Measurements from ENCODE around the gene STEAP1B. TPM values are rescaled to one million over a fixed set of nuclear protein-coding genes. Genes with fewer than 3 reads are reported as not detected.
"Not testable (repeated sequence)": the region's sequence is repeated elsewhere in the genome, so short reads cannot be mapped to it uniquely, and the experiment has no call there.

STEAP1B gene
- 4.7 TPM for total RNA-seq

DNA sequence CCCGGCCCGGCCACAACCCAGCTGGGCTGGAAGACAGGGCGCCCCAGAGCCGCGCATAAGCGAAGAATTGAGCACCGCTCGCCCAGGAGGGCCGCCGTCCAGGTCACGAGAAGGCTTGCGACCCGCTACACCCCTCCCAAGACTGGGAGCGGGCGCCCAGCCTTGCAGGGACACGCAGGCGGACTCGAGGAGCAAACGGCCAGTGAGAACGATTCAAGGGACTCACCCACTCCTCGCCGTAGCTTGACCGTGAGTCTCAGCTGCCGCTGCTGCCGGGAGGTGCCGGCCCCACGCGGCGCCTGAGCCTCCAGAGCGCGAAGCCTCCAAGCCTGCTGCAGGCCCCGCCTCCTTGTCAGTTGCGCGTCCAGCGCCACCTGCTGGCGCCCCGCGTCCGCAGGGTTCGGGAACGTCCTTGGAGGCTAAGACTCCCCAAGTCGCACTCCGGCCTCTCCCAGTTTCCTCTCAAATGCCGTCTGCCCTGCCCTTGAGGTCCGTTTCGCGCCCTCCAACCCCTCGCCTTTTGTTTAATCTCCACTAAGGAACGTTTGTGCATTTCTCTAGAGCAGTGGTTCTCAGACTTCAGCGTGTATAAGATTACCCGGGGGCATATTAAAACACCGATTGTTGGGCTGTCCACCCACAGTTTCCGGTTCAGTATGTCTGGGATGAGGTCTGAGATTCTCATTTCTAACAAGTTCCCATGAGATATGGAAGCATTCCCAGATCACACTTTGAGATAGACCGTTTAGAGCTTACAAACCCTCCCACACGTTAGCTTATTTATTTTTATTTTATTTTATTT lies at the start of gene STEAP1B:
STEAP1B (minus strand) TSS at position 301 of the 802 bp plus-strand sequence. CDS start 5,333 bp downstream, outside the sequence.
- Histone ChIP-seq H3K9ac (ENCODE audit: low read depth in 1 of 3, low read length in 3 of 3) (peak within 1 kb of the TSS in 1 of 3 donors; percentile 45), H3K4me3 (ENCODE audit: low read length in 3 of 3) (peak within 1 kb of the TSS; percentile 51 to 65 (median 60))
- H3K27me3 ChIP-seq (ENCODE audit: control insufficient read depth in 3 of 3, insufficient read depth in 3 of 3, low read length in 3 of 3); H3K9me3 ChIP-seq (ENCODE audit: control insufficient read depth in 3 of 3, low read length in 3 of 3); H3K36me3 ChIP-seq (ENCODE audit: control insufficient read depth in 3 of 3, insufficient read depth in 3 of 3, low read length in 3 of 3); H3K4me1 ChIP-seq (ENCODE audit: control insufficient read depth in 3 of 3, insufficient read depth in 3 of 3, low read length in 3 of 3); H3K27ac ChIP-seq (ENCODE audit: low read depth, low read length): not testable (repeated sequence)

DNA sequence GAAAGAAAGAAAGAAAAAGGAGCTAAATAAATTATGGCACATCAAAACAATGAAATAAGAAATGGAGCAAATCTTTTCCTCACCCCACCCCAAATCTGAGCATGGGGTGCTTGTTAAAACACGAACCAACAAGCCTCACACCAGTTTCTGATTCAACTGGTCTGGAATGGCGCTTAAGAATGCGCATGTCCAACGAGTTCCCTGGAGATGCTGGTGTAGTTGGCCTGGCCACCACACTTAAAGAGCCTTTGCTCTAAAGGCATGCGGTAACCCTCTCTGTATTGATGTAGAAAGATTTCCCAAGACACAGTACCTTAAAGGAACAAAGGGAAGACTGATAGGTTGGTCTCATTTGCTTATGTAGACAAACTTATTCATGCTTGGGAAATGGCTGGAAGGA lies 49.1 kb upstream of the STEAP1B start:
- H3K36me3 ChIP-seq (ENCODE audit: control insufficient read depth in 3 of 3, insufficient read depth in 3 of 3, low read length in 3 of 3) = no peaks in the 10 kb centered on the region
- H3K9me3 ChIP-seq (ENCODE audit: control insufficient read depth in 3 of 3, low read length in 3 of 3) = no peaks in the 10 kb centered on the region
- H3K27me3 ChIP-seq (ENCODE audit: control insufficient read depth in 3 of 3, insufficient read depth in 3 of 3, low read length in 3 of 3) = peaks cover 24 to 42% (median 30%) of the 10 kb centered on the region in 3 donors
- no peak overlapping the region for H3K4me3 ChIP-seq (ENCODE audit: low read length in 3 of 3)
- no peak overlapping the region for H3K9ac ChIP-seq (ENCODE audit: low read depth in 1 of 3, low read length in 3 of 3)
- H3K27ac ChIP-seq (ENCODE audit: low read depth, low read length) = no peak overlapping the region
- peaks cover 0 to 8% (median 6%) of the 10 kb centered on the region in 3 donors for H3K4me1 ChIP-seq (ENCODE audit: control insufficient read depth in 3 of 3, insufficient read depth in 3 of 3, low read length in 3 of 3)

DNA sequence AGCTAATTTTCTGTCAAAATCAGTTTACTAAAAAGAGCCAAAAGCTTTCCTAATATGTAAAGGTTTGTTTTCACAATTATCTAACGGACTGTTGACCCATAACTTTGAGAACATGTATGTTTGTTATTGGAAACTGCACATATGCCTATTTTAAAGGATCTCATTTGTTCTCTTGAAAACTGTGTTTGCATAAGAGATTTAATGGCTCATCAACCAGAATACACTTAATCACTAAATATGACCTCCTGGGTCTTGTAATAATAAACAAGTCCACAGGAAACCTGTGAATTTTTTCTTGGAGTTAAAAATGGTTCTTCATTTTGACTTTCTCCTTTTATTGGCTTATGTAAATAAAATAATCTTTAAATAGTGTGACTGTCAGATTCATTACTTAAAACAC lies 48.3 kb upstream of the STEAP1B start:
- H3K27ac ChIP-seq (ENCODE audit: low read depth, low read length) = no peak overlapping the region
- no peak overlapping the region for H3K4me3 ChIP-seq (ENCODE audit: low read length in 3 of 3)
- peaks cover 0 to 8% (median 6%) of the 10 kb centered on the region in 3 donors for H3K4me1 ChIP-seq (ENCODE audit: control insufficient read depth in 3 of 3, insufficient read depth in 3 of 3, low read length in 3 of 3)
- H3K9me3 ChIP-seq (ENCODE audit: control insufficient read depth in 3 of 3, low read length in 3 of 3) = no peaks in the 10 kb centered on the region
- no peak overlapping the region for H3K9ac ChIP-seq (ENCODE audit: low read depth in 1 of 3, low read length in 3 of 3)
- no peaks in the 10 kb centered on the region for H3K36me3 ChIP-seq (ENCODE audit: control insufficient read depth in 3 of 3, insufficient read depth in 3 of 3, low read length in 3 of 3)
- peaks cover 24 to 38% (median 30%) of the 10 kb centered on the region in 3 donors for H3K27me3 ChIP-seq (ENCODE audit: control insufficient read depth in 3 of 3, insufficient read depth in 3 of 3, low read length in 3 of 3)

DNA sequence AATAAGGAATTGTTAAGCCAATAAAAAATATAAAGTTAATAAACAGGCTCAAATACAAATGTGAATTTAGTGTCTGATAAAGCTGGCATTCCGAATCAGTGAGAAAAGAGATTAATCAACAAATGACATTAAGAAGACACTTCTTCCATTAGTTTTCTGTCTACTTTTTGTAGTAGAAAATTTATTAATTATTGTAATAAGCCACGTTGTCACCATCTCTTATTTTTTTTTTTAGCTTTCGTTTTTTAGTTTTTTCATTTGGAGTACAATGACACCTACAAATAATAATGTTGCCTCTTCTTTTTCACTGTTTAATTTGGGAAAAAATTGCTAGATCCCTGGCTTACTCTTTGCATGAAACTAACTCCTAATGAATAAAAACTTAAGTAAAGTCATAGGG lies 46.8 kb upstream of the STEAP1B start:
- Histone ChIP-seq H3K27ac (ENCODE audit: low read depth, low read length) (no peak overlapping the region), H3K9me3 (ENCODE audit: control insufficient read depth in 3 of 3, low read length in 3 of 3) (no peaks in the 10 kb centered on the region), H3K4me1 (ENCODE audit: control insufficient read depth in 3 of 3, insufficient read depth in 3 of 3, low read length in 3 of 3) (peaks cover 0 to 8% (median 6%) of the 10 kb centered on the region in 3 donors), H3K27me3 (ENCODE audit: control insufficient read depth in 3 of 3, insufficient read depth in 3 of 3, low read length in 3 of 3) (peaks cover 20 to 29% (median 26%) of the 10 kb centered on the region in 3 donors), H3K4me3 (ENCODE audit: low read length in 3 of 3) (no peak overlapping the region), H3K36me3 (ENCODE audit: control insufficient read depth in 3 of 3, insufficient read depth in 3 of 3, low read length in 3 of 3) (no peaks in the 10 kb centered on the region), H3K9ac (ENCODE audit: low read depth in 1 of 3, low read length in 3 of 3) (no peak overlapping the region)

DNA sequence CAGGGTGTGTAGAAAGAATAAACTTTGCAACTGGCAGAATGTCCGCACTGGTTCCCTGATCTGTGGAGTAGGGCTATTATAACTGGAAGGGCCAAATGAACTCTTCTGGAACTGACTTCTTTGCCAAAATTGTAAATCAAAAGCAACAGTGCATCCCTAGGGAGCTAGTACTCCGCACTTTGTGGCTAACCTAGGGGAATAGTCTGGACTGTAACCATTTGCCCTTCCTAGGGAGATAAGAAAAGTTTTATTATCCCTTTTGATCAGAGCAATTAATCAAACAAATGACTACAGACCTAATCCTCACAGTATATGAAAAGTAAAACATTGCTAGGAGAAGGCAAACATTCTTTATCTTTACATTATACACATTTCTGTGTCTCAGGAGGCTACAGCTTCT lies 45.5 kb upstream of the STEAP1B start:
- no peaks in the 10 kb centered on the region for H3K9me3 ChIP-seq (ENCODE audit: control insufficient read depth in 3 of 3, low read length in 3 of 3)
- no peak overlapping the region for H3K4me3 ChIP-seq (ENCODE audit: low read length in 3 of 3)
- H3K27ac ChIP-seq (ENCODE audit: low read depth, low read length) = no peak overlapping the region
- peaks cover 17 to 22% (median 19%) of the 10 kb centered on the region in 3 donors for H3K27me3 ChIP-seq (ENCODE audit: control insufficient read depth in 3 of 3, insufficient read depth in 3 of 3, low read length in 3 of 3)
- H3K4me1 ChIP-seq (ENCODE audit: control insufficient read depth in 3 of 3, insufficient read depth in 3 of 3, low read length in 3 of 3) = peaks cover 0 to 8% (median 6%) of the 10 kb centered on the region in 3 donors
- no peak overlapping the region for H3K9ac ChIP-seq (ENCODE audit: low read depth in 1 of 3, low read length in 3 of 3)
- no peaks in the 10 kb centered on the region for H3K36me3 ChIP-seq (ENCODE audit: control insufficient read depth in 3 of 3, insufficient read depth in 3 of 3, low read length in 3 of 3)

DNA sequence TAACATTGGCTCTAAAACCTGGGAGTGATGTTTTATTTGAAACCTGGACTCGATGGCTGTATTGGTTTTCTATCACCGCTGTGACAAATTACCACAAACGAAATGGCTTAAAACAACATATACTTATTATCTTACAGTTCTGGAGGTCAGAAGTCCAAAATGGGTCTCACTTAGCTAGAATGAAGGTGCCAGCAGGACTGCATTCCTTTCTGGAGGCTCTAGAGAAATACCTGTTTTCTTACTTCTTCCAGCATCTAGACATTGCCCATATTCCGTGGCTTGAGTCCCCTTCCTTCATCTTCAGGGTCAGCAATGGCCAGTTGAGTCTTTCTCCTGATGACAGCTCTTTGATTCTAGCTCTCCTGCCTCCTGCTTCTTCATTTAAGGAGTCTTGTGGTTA lies 44.3 kb upstream of the STEAP1B start:
- Histone ChIP-seq H3K36me3 (ENCODE audit: control insufficient read depth in 3 of 3, insufficient read depth in 3 of 3, low read length in 3 of 3) (no peaks in the 10 kb centered on the region), H3K9me3 (ENCODE audit: control insufficient read depth in 3 of 3, low read length in 3 of 3) (no peaks in the 10 kb centered on the region), H3K27me3 (ENCODE audit: control insufficient read depth in 3 of 3, insufficient read depth in 3 of 3, low read length in 3 of 3) (peaks cover 4 to 11% (median 6%) of the 10 kb centered on the region in 3 donors), H3K4me3 (ENCODE audit: low read length in 3 of 3) (no peak overlapping the region), H3K9ac (ENCODE audit: low read depth in 1 of 3, low read length in 3 of 3) (no peak overlapping the region), H3K4me1 (ENCODE audit: control insufficient read depth in 3 of 3, insufficient read depth in 3 of 3, low read length in 3 of 3) (no peaks in the 10 kb centered on the region), H3K27ac (ENCODE audit: low read depth, low read length) (no peak overlapping the region)

DNA sequence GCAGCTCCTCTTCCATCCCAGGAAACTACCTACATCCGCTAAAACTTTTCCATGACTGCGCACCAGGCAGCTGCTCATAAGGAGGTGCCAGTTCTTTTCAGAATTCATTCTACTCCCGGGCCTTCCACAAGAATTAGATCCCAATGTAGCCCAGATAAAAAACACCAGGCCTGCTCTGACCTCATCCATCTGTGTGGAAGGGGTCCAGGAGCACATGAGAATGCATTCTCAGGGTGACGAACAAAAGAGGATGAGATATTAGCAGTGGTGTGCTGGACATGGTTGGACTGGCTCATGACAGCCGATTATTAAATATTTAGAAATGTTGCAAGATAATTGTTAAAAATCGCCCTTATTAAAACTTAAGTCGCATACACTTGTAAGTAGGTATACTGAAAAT lies 43.2 kb upstream of the STEAP1B start:
- H3K27me3 ChIP-seq (ENCODE audit: control insufficient read depth in 3 of 3, insufficient read depth in 3 of 3, low read length in 3 of 3) = peaks cover 0 to 8% (median under 1%) of the 10 kb centered on the region in 3 donors
- H3K9ac ChIP-seq (ENCODE audit: low read depth in 1 of 3, low read length in 3 of 3) = no peak overlapping the region
- no peak overlapping the region for H3K4me3 ChIP-seq (ENCODE audit: low read length in 3 of 3)
- H3K4me1 ChIP-seq (ENCODE audit: control insufficient read depth in 3 of 3, insufficient read depth in 3 of 3, low read length in 3 of 3) = no peaks in the 10 kb centered on the region
- no peak overlapping the region for H3K27ac ChIP-seq (ENCODE audit: low read depth, low read length)
- H3K9me3 ChIP-seq (ENCODE audit: control insufficient read depth in 3 of 3, low read length in 3 of 3) = no peaks in the 10 kb centered on the region
- H3K36me3 ChIP-seq (ENCODE audit: control insufficient read depth in 3 of 3, insufficient read depth in 3 of 3, low read length in 3 of 3) = no peaks in the 10 kb centered on the region

DNA sequence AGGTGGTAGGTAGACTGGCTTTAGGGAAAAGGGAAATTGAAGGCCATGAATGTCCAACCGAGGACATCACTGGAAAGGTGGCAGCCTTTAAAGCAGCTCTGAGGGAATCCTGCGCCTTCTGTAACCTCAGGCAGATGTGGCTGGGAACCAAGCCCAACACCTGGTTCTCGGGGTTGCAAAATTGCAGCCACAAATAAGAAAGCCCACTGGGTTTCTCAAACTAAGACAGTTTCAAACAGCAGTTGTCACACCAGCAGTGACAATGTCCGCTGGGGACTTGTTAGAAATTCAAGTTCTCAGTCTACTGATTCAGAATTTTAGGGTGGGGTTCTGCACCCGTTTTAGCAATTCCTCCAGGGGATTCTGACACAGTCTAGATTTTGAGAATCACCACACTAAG lies 42.7 kb upstream of the STEAP1B start:
- Histone ChIP-seq H3K9ac (ENCODE audit: low read depth in 1 of 3, low read length in 3 of 3) (no peak overlapping the region), H3K27ac (ENCODE audit: low read depth, low read length) (no peak overlapping the region), H3K27me3 (ENCODE audit: control insufficient read depth in 3 of 3, insufficient read depth in 3 of 3, low read length in 3 of 3) (peaks cover 0 to 8% (median 0%) of the 10 kb centered on the region in 3 donors), H3K36me3 (ENCODE audit: control insufficient read depth in 3 of 3, insufficient read depth in 3 of 3, low read length in 3 of 3) (no peaks in the 10 kb centered on the region), H3K9me3 (ENCODE audit: control insufficient read depth in 3 of 3, low read length in 3 of 3) (no peaks in the 10 kb centered on the region), H3K4me1 (ENCODE audit: control insufficient read depth in 3 of 3, insufficient read depth in 3 of 3, low read length in 3 of 3) (no peaks in the 10 kb centered on the region), H3K4me3 (ENCODE audit: low read length in 3 of 3) (no peak overlapping the region)

DNA sequence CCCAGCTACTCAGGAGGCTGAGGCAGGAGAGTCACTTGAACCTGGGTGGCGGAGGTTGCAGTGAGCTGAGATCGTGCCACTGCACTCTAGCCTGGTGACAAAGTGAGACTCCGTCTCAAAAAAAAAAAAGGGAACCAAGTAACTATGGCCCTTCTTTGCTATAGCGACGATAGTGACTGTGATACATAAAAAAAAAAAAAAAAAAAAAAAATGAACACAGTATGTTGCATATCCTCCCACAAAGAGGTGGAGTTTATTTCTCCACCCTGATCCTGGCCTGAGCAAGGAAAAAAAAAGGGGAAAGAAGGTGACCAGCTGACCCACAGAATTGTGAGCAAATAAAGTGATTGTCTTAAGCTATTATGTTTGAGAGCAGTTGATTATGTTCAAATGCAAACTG lies 42.3 kb upstream of the STEAP1B start:
- H3K27ac ChIP-seq (ENCODE audit: low read depth, low read length) = no peak overlapping the region
- no peaks in the 10 kb centered on the region for H3K9me3 ChIP-seq (ENCODE audit: control insufficient read depth in 3 of 3, low read length in 3 of 3)
- no peaks in the 10 kb centered on the region for H3K36me3 ChIP-seq (ENCODE audit: control insufficient read depth in 3 of 3, insufficient read depth in 3 of 3, low read length in 3 of 3)
- H3K27me3 ChIP-seq (ENCODE audit: control insufficient read depth in 3 of 3, insufficient read depth in 3 of 3, low read length in 3 of 3) = peaks cover 0 to 8% (median 0%) of the 10 kb centered on the region in 3 donors
- H3K4me3 ChIP-seq (ENCODE audit: low read length in 3 of 3) = no peak overlapping the region
- H3K9ac ChIP-seq (ENCODE audit: low read depth in 1 of 3, low read length in 3 of 3) = no peak overlapping the region
- H3K4me1 ChIP-seq (ENCODE audit: control insufficient read depth in 3 of 3, insufficient read depth in 3 of 3, low read length in 3 of 3) = no peaks in the 10 kb centered on the region

DNA sequence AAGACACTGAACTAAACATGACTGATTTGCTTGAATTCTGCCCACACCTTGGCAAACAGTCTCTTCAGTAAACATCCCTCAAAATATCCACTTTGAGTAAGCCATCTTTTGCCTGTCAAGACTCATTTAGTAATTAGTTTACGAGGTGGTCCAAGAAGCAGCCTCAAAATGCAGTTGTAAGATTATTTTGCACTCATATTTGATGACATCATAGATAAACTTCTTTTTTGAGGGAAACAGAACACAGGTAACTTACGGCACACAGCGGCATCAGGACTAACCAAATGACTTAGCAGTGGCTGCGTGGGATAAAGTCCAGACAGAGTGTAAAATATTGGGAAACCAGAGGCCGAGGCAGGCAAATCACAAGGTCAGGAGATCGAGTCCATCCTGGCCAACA lies 41.8 kb upstream of the STEAP1B start:
- H3K27ac ChIP-seq (ENCODE audit: low read depth, low read length) = no peak overlapping the region
- H3K36me3 ChIP-seq (ENCODE audit: control insufficient read depth in 3 of 3, insufficient read depth in 3 of 3, low read length in 3 of 3) = no peaks in the 10 kb centered on the region
- H3K9me3 ChIP-seq (ENCODE audit: control insufficient read depth in 3 of 3, low read length in 3 of 3) = no peaks in the 10 kb centered on the region
- H3K4me3 ChIP-seq (ENCODE audit: low read length in 3 of 3) = no peak overlapping the region
- H3K9ac ChIP-seq (ENCODE audit: low read depth in 1 of 3, low read length in 3 of 3) = no peak overlapping the region
- H3K4me1 ChIP-seq (ENCODE audit: control insufficient read depth in 3 of 3, insufficient read depth in 3 of 3, low read length in 3 of 3) = no peaks in the 10 kb centered on the region
- peaks cover 0 to 8% (median 0%) of the 10 kb centered on the region in 3 donors for H3K27me3 ChIP-seq (ENCODE audit: control insufficient read depth in 3 of 3, insufficient read depth in 3 of 3, low read length in 3 of 3)

Measured in skeletal muscle tissue (tissue), 4 donors.